ENCODE results near the gene HNRNPF.
"Not testable (repeated sequence)": the region's sequence is repeated elsewhere in the genome, so short reads cannot be mapped to it uniquely, and the experiment has no call there.

HNRNPF gene

GRCh38 chr10:43352951-43353350 lies 56.0 kb downstream of the HNRNPF start:
- DNase-seq (ENCODE audit: low read depth in 1 of 2, low spot score in 1 of 2): no peak

- no peak for DNase-seq (ENCODE audit: low read depth in 1 of 2, low spot score in 1 of 2)
Observed at GRCh38 chr10:43351301-43351700, 57.7 kb downstream of the HNRNPF start.

- DNase-seq (ENCODE audit: low read depth in 1 of 2, low spot score in 1 of 2): no peak
Observed at GRCh38 chr10:43350686-43351085, 58.3 kb downstream of the HNRNPF start.

- no peak for DNase-seq (ENCODE audit: low read depth in 1 of 2, low spot score in 1 of 2)
Observed at GRCh38 chr10:43350156-43350555, 58.8 kb downstream of the HNRNPF start.

GRCh38 chr10:43348511-43349312 lies 60.3 kb downstream of the HNRNPF start:
- DNase-seq (ENCODE audit: low read depth in 1 of 2, low spot score in 1 of 2): peak; percentile 70 to 78

GRCh38 chr10:43347997-43348396 lies 61.0 kb downstream of the HNRNPF start:
- no peak for DNase-seq (ENCODE audit: low read depth in 1 of 2, low spot score in 1 of 2)

GRCh38 chr10:43344051-43344450 lies 64.9 kb downstream of the HNRNPF start:
- DNase-seq (ENCODE audit: low read depth in 1 of 2, low spot score in 1 of 2): no peak

GRCh38 chr10:43343126-43343525 lies 65.9 kb downstream of the HNRNPF start:
- no peak for DNase-seq (ENCODE audit: low read depth in 1 of 2, low spot score in 1 of 2)

GRCh38 chr10:43342279-43343125 lies 66.5 kb downstream of the HNRNPF start:
- no peak for DNase-seq (ENCODE audit: low read depth in 1 of 2, low spot score in 1 of 2)

GRCh38 chr10:43341450-43341849 lies 67.5 kb downstream of the HNRNPF start:
- DNase-seq (ENCODE audit: low read depth in 1 of 2, low spot score in 1 of 2): no peak

- no peak for DNase-seq (ENCODE audit: low read depth in 1 of 2, low spot score in 1 of 2)
Observed at GRCh38 chr10:43340619-43341018, 68.4 kb downstream of the HNRNPF start.

GRCh38 chr10:43340101-43340500 lies 68.9 kb downstream of the HNRNPF start:
- no peak for DNase-seq (ENCODE audit: low read depth in 1 of 2, low spot score in 1 of 2)

- DNase-seq (ENCODE audit: low read depth in 1 of 2, low spot score in 1 of 2): no peak
Observed at GRCh38 chr10:43339136-43339535, 69.8 kb downstream of the HNRNPF start.

GRCh38 chr10:43338117-43338516 lies 70.9 kb downstream of the HNRNPF start:
- DNase-seq (ENCODE audit: low read depth in 1 of 2, low spot score in 1 of 2): no peak

- DNase-seq (ENCODE audit: low read depth in 1 of 2, low spot score in 1 of 2): not testable (repeated sequence)
Observed at GRCh38 chr10:43337536-43337935, 71.5 kb downstream of the HNRNPF start.

GRCh38 chr10:43336641-43337318 lies 72.2 kb downstream of the HNRNPF start:
- no peak for DNase-seq (ENCODE audit: low read depth in 1 of 2, low spot score in 1 of 2)

- no peak for DNase-seq (ENCODE audit: low read depth in 1 of 2, low spot score in 1 of 2)
Observed at GRCh38 chr10:43336061-43336460, 72.9 kb downstream of the HNRNPF start.
